PC-9 (cell line): ENCODE data around the gene DDX17. TPM values are rescaled to one million over a fixed set of nuclear protein-coding genes. Genes with fewer than 3 reads are reported as not detected.

ENCODE experiments used
- BruUV-seq: library from RNA; stranded (reverse); fragments of 400-500 nt; replicated peaks from 2 replicates; lab custom pipeline; 2021; lab: Mats Ljungman, UMichigan
- CTCF ChIA-PET: fragments of 300-600 bp; sonication (Branson Sonifier 250); formaldehyde crosslinking; loops from one replicate; lab custom pipeline; 2022; ENCODE audit warnings: antibody characterized with exemption; lab: Charles Lee
- POLR2A ChIA-PET: fragments of 300-600 bp; sonication (Branson Sonifier 250); formaldehyde crosslinking; loops from one replicate; lab custom pipeline; 2022; ENCODE audit warnings: antibody characterized with exemption; ENCODE audit not compliant: unreplicated experiment; lab: Charles Lee
- DNase-seq, 2 experiments: peaks; one replicate each; pipeline versions ENCODE4 v3.0.0 to v3.0.0-alpha.2; 2015 to 2022; ENCODE audit warnings: mixed read lengths in 1 of 2
- H2AFZ ChIP-seq: fragments of 200-600 bp; sonication (generic); 2 replicates; pipeline ENCODE4 v1.8.1; 2017; ENCODE audit warnings: antibody characterized with exemption
- H3F3A ChIP-seq: fragments of 200-600 bp; sonication (generic); 2 replicates; pipeline ENCODE4 v1.8.1; 2017; ENCODE audit warnings: antibody characterized with exemption, mild to moderate bottlenecking, low read depth; ENCODE audit not compliant: insufficient read depth
- H3K27ac ChIP-seq: fragments of 200-600 bp; sonication (generic); 2 replicates; pipeline ENCODE4 v1.6.1; 2016; ENCODE audit warnings: mixed run types
- H3K27me3 ChIP-seq: fragments of 200-600 bp; sonication (generic); 2 replicates; pipeline ENCODE4 v1.6.1; 2016; ENCODE audit warnings: low read depth, mixed run types; ENCODE audit not compliant: insufficient read depth
- H3K36me3 ChIP-seq: fragments of 200-600 bp; sonication (generic); 2 replicates; pipeline ENCODE4 v1.6.1; 2016; ENCODE audit warnings: low read depth, mixed run types
- H3K4me1 ChIP-seq: fragments of 200-600 bp; sonication (generic); replicated peaks from 2 replicates; pipeline ENCODE4 v1.6.1; 2016; ENCODE audit warnings: mixed run types; ENCODE audit not compliant: insufficient read depth
- H3K4me2 ChIP-seq: fragments of 200-600 bp; sonication (generic); 2 replicates; pipeline ENCODE4 v1.6.1; 2017; ENCODE audit warnings: mixed run types
- H3K4me3 ChIP-seq: fragments of 200-600 bp; sonication (generic); 2 replicates; pipeline ENCODE4 v1.6.1; 2016; ENCODE audit warnings: mixed run types
- H3K79me2 ChIP-seq: fragments of 200-600 bp; sonication (generic); 2 replicates; pipeline ENCODE4 v1.6.1; 2017; ENCODE audit warnings: low read depth, mixed run types
- H3K9me2 ChIP-seq: fragments of 200-600 bp; sonication (generic); 2 replicates; pipeline ENCODE4 v1.8.1; 2017; ENCODE audit warnings: mild to moderate bottlenecking; ENCODE audit not compliant: insufficient read depth
- H3K9me3 ChIP-seq: fragments of 200-600 bp; sonication (generic); 2 replicates; pipeline ENCODE4 v1.8.1; 2016; ENCODE audit warnings: low read depth; ENCODE audit not compliant: insufficient read depth
- H4K20me1 ChIP-seq: fragments of 200-600 bp; sonication (generic); 2 replicates; pipeline ENCODE4 v1.8.1; 2017; ENCODE audit not compliant: insufficient read depth
- EZH2 ChIP-seq: fragments of 200-600 bp; sonication (generic); IDR thresholded peaks from 2 replicates; pipeline ENCODE4 v1.8.0; 2017; ENCODE audit warnings: antibody characterized with exemption, low read depth
- intact Hi-C: fragments of 100-400 bp; cut with micrococcal nuclease; formaldehyde crosslinking; loops from one replicate; pipeline ENCODE4 v1.10.0; 2022; ENCODE audit not compliant: unreplicated experiment
- total RNA-seq: library from RNA; stranded (reverse); gene quantifications from 2 replicates; pipeline ENCODE4 v1.2.3, GENCODE V29; 2021
- TF ChIP-seq, protein P1 (sequence below): fragments of 200-600 bp; sonication (generic); conservative IDR thresholded peaks from 2 replicates; pipeline ENCODE4 v1.6.1; 2017; ENCODE audit warnings: mixed run types, antibody characterized with exemption, mild to moderate bottlenecking, moderate library complexity

The DDX17 gene
- total RNA-seq, 1 experiment from 2014 or later, result 511 TPM

GRCh38 chr22:38489142-38489541 lies 17.0 kb downstream of the DDX17 start:
- Histone ChIP-seq H3K4me2 (no peak overlapping the region), H3K36me3 (peaks cover 93% of the 10 kb centered on the region), H2AFZ (no peak overlapping the region), H3K4me3 (no peak overlapping the region), H3K27ac (no peak overlapping the region), H3K9me3 (no peaks in the 10 kb centered on the region), H4K20me1 (peaks cover 78% of the 10 kb centered on the region), H3K4me1 (no peaks in the 10 kb centered on the region), H3K79me2 (peaks cover 18% of the 10 kb centered on the region), H3K9me2 (no peaks in the 10 kb centered on the region), H3K27me3 (no peaks in the 10 kb centered on the region), H3F3A (peaks cover 91% of the 10 kb centered on the region)
- CTCF ChIA-PET, result no interaction called here
- TF ChIP-seq, protein P1, sequence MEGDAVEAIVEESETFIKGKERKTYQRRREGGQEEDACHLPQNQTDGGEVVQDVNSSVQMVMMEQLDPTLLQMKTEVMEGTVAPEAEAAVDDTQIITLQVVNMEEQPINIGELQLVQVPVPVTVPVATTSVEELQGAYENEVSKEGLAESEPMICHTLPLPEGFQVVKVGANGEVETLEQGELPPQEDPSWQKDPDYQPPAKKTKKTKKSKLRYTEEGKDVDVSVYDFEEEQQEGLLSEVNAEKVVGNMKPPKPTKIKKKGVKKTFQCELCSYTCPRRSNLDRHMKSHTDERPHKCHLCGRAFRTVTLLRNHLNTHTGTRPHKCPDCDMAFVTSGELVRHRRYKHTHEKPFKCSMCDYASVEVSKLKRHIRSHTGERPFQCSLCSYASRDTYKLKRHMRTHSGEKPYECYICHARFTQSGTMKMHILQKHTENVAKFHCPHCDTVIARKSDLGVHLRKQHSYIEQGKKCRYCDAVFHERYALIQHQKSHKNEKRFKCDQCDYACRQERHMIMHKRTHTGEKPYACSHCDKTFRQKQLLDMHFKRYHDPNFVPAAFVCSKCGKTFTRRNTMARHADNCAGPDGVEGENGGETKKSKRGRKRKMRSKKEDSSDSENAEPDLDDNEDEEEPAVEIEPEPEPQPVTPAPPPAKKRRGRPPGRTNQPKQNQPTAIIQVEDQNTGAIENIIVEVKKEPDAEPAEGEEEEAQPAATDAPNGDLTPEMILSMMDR, result no peak
- TF ChIP-seq EZH2, result no peak
- no peak for DNase-seq
- POLR2A ChIA-PET, result interaction anchor here (0.6 kb wide), 1 partner anchor 246 kb away, joined by 4 read pairs; no protein-coding TSS in a partner anchor
- intact Hi-C loops, result no loop called here
- BruUV-seq, result no TSS peak

- DNase-seq, result peak in 1 of 2 experiments; percentile 27
- Histone ChIP-seq H3K4me3 (no peak overlapping the region), H3K4me2 (no peak overlapping the region), H3K9me3 (no peaks in the 10 kb centered on the region), H3F3A (peaks cover 91% of the 10 kb centered on the region), H3K27me3 (no peaks in the 10 kb centered on the region), H2AFZ (no peak overlapping the region), H3K36me3 (peaks cover 93% of the 10 kb centered on the region), H3K27ac (no peak overlapping the region), H4K20me1 (peaks cover 73% of the 10 kb centered on the region), H3K79me2 (peaks cover 11% of the 10 kb centered on the region; the same call in 1 of the 2 replicates), H3K4me1 (no peaks in the 10 kb centered on the region), H3K9me2 (no peaks in the 10 kb centered on the region)
- CTCF ChIA-PET, result no interaction called here
- intact Hi-C loops, result no loop called here
- TF ChIP-seq EZH2, result no peak
- TF ChIP-seq, protein P1, result no peak
- POLR2A ChIA-PET, result interaction anchor here (0.6 to 0.7 kb wide), 2 partner anchors 9 to 1035 kb away, joined by 3 read pairs; no protein-coding TSS in a partner anchor
- BruUV-seq, result no TSS peak
These were observed 18.2 kb downstream of the DDX17 start for GRCh38 chr22:38487946-38488345.

- Histone ChIP-seq H3K9me2 (no peaks in the 10 kb centered on the region), H3K4me3 (no peak overlapping the region), H3K4me2 (no peak overlapping the region), H3K79me2 (peaks cover 7% of the 10 kb centered on the region; the same call in 1 of the 2 replicates), H3K27ac (no peak overlapping the region), H2AFZ (no peak overlapping the region), H3F3A (peaks cover 92% of the 10 kb centered on the region), H3K27me3 (no peaks in the 10 kb centered on the region), H4K20me1 (peaks cover 80% of the 10 kb centered on the region), H3K9me3 (no peaks in the 10 kb centered on the region), H3K4me1 (no peaks in the 10 kb centered on the region), H3K36me3 (peaks cover 92% of the 10 kb centered on the region)
- ChIA-PET CTCF (interaction anchor here (0.5 to 0.7 kb wide), 6 partner anchors 13 to 236 kb away, joined by 3 to 9 read pairs (median 5); no protein-coding TSS in a partner anchor), POLR2A (interaction anchor here (0.5 to 0.7 kb wide), 3 partner anchors 10 to 99 kb away, joined by 3 to 12 read pairs (median 4); no protein-coding TSS in a partner anchor)
- intact Hi-C loops, result no loop called here
- peak in 1 of 2 experiments; percentile 27 for DNase-seq
- BruUV-seq, result no TSS peak
- TF ChIP-seq, protein P1, result no peak
- TF ChIP-seq EZH2, result no peak
These were observed 20.3 kb downstream of the DDX17 start for GRCh38 chr22:38485783-38486182.
